Testis (tissue), 3 donors: ENCODE measurements around the gene ANTKMT. TPM values are rescaled to one million over a fixed set of nuclear protein-coding genes. Genes with fewer than 3 reads are reported as not detected.

ENCODE experiments used
- DNase-seq: peaks from one replicate; pipeline ENCODE4 v3.0.0-alpha.2; 2019
- H3K27ac ChIP-seq, 2 donors: fragments of 200-600 bp; sonication (generic); one replicate each; pipeline ENCODE4 v1.5.1; 2019
- H3K27me3 ChIP-seq: fragments of 200-600 bp; sonication (generic); one replicate; pipeline ENCODE4 v1.5.1; 2019
- H3K36me3 ChIP-seq: fragments of 200-600 bp; sonication (generic); one replicate; pipeline ENCODE4 v1.5.1; 2017; ENCODE audit warnings: low read depth; ENCODE audit errors: missing control alignments
- H3K4me1 ChIP-seq: fragments of 200-600 bp; sonication (generic); one replicate; pipeline ENCODE4 v1.5.1; 2019
- H3K4me3 ChIP-seq, 2 donors: fragments of 200-600 bp; sonication (generic); one replicate each; pipeline ENCODE4 v1.5.1; 2017 to 2019
- H3K9me3 ChIP-seq: fragments of 200-600 bp; sonication (generic); one replicate; pipeline ENCODE4 v1.5.1; 2017
- CTCF ChIP-seq, 3 experiments: fragments of 450-650 bp in 2 of 3; fragments of 200-600 bp in 1 of 3; sonication (generic) in 1 of 3; IDR thresholded peaks; one replicate each; pipeline ENCODE4 v1.5.1; 2016 to 2019; ENCODE audit warnings: antibody characterized with exemption in 3 of 3, mild to moderate bottlenecking in 2 of 3, moderate library complexity in 1 of 3
- POLR2A ChIP-seq: fragments of 450-650 bp; IDR thresholded peaks from one replicate; pipeline ENCODE4 v1.6.1; 2017; ENCODE audit warnings: antibody characterized with exemption, mild to moderate bottlenecking, moderate library complexity
- WGBS, 2 donors: methylation state at CpG; one replicate each; pipeline ENCODE4 v1.1.5; 2018; 5-methylcytosine and 5-hydroxymethylcytosine counted together
- intact Hi-C: fragments of 100-400 bp; cut with DNase I; formaldehyde crosslinking; loops from one replicate; pipeline ENCODE4 v1.15.1; 2023; ENCODE audit warnings: low total_unique reads
- polyA plus RNA-seq: library from polyadenylated mRNA; stranded (reverse); fragments of 350-450 nt; fragmentation: Illumina TruSeq; extraction: RNeasy Lipid Tissue Mini Kit (QIAGEN cat#74804); gene quantifications from one replicate; pipeline ENCODE4 v1.2.3, GENCODE V29; 2014; ENCODE audit warnings: low read depth, low replicate concordance; ENCODE audit not compliant: insufficient read depth
- total RNA-seq, 2 donors: library from RNA; depleted of rRNA; stranded (reverse); fragments of >200 nt; gene quantifications; one replicate each; pipeline ENCODE4 v1.2.3, GENCODE V29; 2016

The ANTKMT gene
- total and polyA plus RNA-seq, 3 donors from 2014 or later: 68.5 to 108 (median 81.1) TPM

- DNase-seq: no peak
- Histone ChIP-seq H3K4me1 (peaks cover 14% of the 10 kb centered on the region), H3K36me3 (no peaks in the 10 kb centered on the region), H3K27me3 (no peaks in the 10 kb centered on the region), H3K27ac (no peak overlapping the region), H3K4me3 (no peak overlapping the region), H3K9me3 (no peaks in the 10 kb centered on the region)
- TF ChIP-seq POLR2A: no peak
- peak in 1 of 3 experiments; percentile 6 for TF ChIP-seq CTCF (IDR thresholded peaks at IDR 0.05)
- intact Hi-C loops: no loop called here
- WGBS, 2 donors: 83 to 84% methylated on average over 3 to 21 of the region's 21 CpGs
Observed at GRCh38 chr16:743794-744500, 23.0 kb downstream of the ANTKMT start.

- WGBS, 2 donors: 28 to 31% methylated on average over 4 to 14 of the region's 14 CpGs
- H3K27me3 ChIP-seq: no peaks in the 10 kb centered on the region
- no peaks in the 10 kb centered on the region for H3K9me3 ChIP-seq
- H3K27ac ChIP-seq: no peak overlapping the region
- H3K36me3 ChIP-seq: no peaks in the 10 kb centered on the region
- peaks cover 5% of the 10 kb centered on the region for H3K4me1 ChIP-seq
- intact Hi-C loops: no loop called here
- DNase-seq: no peak
- no peak overlapping the region for H3K4me3 ChIP-seq
- TF ChIP-seq POLR2A (no peak), CTCF (IDR thresholded peaks at IDR 0.05) (no peak)
Observed at GRCh38 chr16:745739-746138, 24.8 kb downstream of the ANTKMT start.

GRCh38 chr16:746637-747036 is 25.7 kb downstream of the ANTKMT start:
- intact Hi-C loops: no loop called here
- H3K4me3 ChIP-seq: no peak overlapping the region
- no peaks in the 10 kb centered on the region for H3K27me3 ChIP-seq
- DNase-seq: no peak
- H3K9me3 ChIP-seq: no peaks in the 10 kb centered on the region
- no peaks in the 10 kb centered on the region for H3K36me3 ChIP-seq
- no peak for TF ChIP-seq POLR2A
- no peak for TF ChIP-seq CTCF (IDR thresholded peaks at IDR 0.05)
- H3K27ac ChIP-seq: no peak overlapping the region
- WGBS, 2 donors: 74 to 78% methylated on average over 3 to 13 of the region's 13 CpGs
- H3K4me1 ChIP-seq: no peaks in the 10 kb centered on the region

GRCh38 chr16:747978-748746 is 27.2 kb downstream of the ANTKMT start:
- DNase-seq: no peak
- WGBS, 2 donors: 80 to 83% methylated on average over 35 to 38 of the region's 39 CpGs
- intact Hi-C loops: no loop called here
- Histone ChIP-seq H3K9me3 (no peaks in the 10 kb centered on the region), H3K27me3 (no peaks in the 10 kb centered on the region), H3K4me1 (no peaks in the 10 kb centered on the region), H3K36me3 (no peaks in the 10 kb centered on the region), H3K27ac (no peak overlapping the region), H3K4me3 (no peak overlapping the region)
- TF ChIP-seq CTCF (IDR thresholded peaks at IDR 0.05): no peak
- no peak for TF ChIP-seq POLR2A
